ENCODE results near the gene ESYT2.
A peak's percentile ranks its signal among the peaks of the same experiment; 100 is the strongest.
"Not testable (repeated sequence)": the region's sequence is repeated elsewhere in the genome, so short reads cannot be mapped to it uniquely, and the experiment has no call there.

The ESYT2 gene

GRCh38 chr7:158829342-158830210 is at the start of gene ESYT2:
Gene ESYT2, minus strand, starts transcription at chr7:158829509. Its CDS starts 91 bp downstream, at chr7:158829418.
- peak; percentile 99 for DNase-seq (ENCODE audit: low read depth)

- DNase-seq (ENCODE audit: low read depth), result not testable (repeated sequence)
Measured at GRCh38 chr7:158878151-158879079, 49.1 kb upstream of the ESYT2 start.

- no peak for DNase-seq (ENCODE audit: low read depth)
Measured at GRCh38 chr7:158876984-158877383, 47.7 kb upstream of the ESYT2 start.

GRCh38 chr7:158869876-158870275 is 40.6 kb upstream of the ESYT2 start:
- DNase-seq (ENCODE audit: low read depth), result no peak

GRCh38 chr7:158868764-158869410 is 39.6 kb upstream of the ESYT2 start:
- no peak for DNase-seq (ENCODE audit: low read depth)

- DNase-seq (ENCODE audit: low read depth), result no peak
Measured at GRCh38 chr7:158867214-158867984, 38.1 kb upstream of the ESYT2 start.

GRCh38 chr7:158865977-158866376 is 36.7 kb upstream of the ESYT2 start:
- DNase-seq (ENCODE audit: low read depth), result no peak

- DNase-seq (ENCODE audit: low read depth), result no peak
Measured at GRCh38 chr7:158865462-158865922, 36.2 kb upstream of the ESYT2 start.

- no peak for DNase-seq (ENCODE audit: low read depth)
Measured at GRCh38 chr7:158864833-158865232, 35.5 kb upstream of the ESYT2 start.

GRCh38 chr7:158864507-158864820 is 35.2 kb upstream of the ESYT2 start:
- DNase-seq (ENCODE audit: low read depth), result no peak

GRCh38 chr7:158863611-158864506 is 34.5 kb upstream of the ESYT2 start:
- no peak for DNase-seq (ENCODE audit: low read depth)

GRCh38 chr7:158862985-158863610 is 33.8 kb upstream of the ESYT2 start:
- DNase-seq (ENCODE audit: low read depth), result not testable (repeated sequence)

- DNase-seq (ENCODE audit: low read depth), result no peak
Measured at GRCh38 chr7:158861936-158862704, 32.8 kb upstream of the ESYT2 start.

GRCh38 chr7:158861004-158861787 is 31.9 kb upstream of the ESYT2 start:
- DNase-seq (ENCODE audit: low read depth), result no peak

GRCh38 chr7:158860394-158860793 is 31.1 kb upstream of the ESYT2 start:
- no peak for DNase-seq (ENCODE audit: low read depth)

- DNase-seq (ENCODE audit: low read depth), result no peak
Measured at GRCh38 chr7:158858592-158859503, 29.5 kb upstream of the ESYT2 start.
